SJCRH30 (cell line): ENCODE data around the gene STRADA. TPM values are rescaled to one million over a fixed set of nuclear protein-coding genes. Genes with fewer than 3 reads are reported as not detected.

Source experiments
- DNase-seq, 2 experiments: peaks; one replicate each; pipeline ENCODE4 v3.0.0-alpha.2; 2015 to 2020
- H3K27ac ChIP-seq: fragments of 250-450 bp; sonication (Bioruptor Pico); 2 replicates; pipeline ENCODE4 v1.5.1; 2020; ENCODE audit warnings: mild to moderate bottlenecking, moderate library complexity
- H3K27me3 ChIP-seq: fragments of 250-450 bp; sonication (Bioruptor Pico); 2 replicates; pipeline ENCODE4 v1.5.1; 2020; ENCODE audit warnings: mild to moderate bottlenecking, moderate library complexity
- H3K36me3 ChIP-seq: fragments of 250-450 bp; sonication (Bioruptor Pico); 2 replicates; pipeline ENCODE4 v1.5.1; 2020; ENCODE audit warnings: mild to moderate bottlenecking, moderate library complexity
- H3K4me1 ChIP-seq: fragments of 250-450 bp; sonication (Bioruptor Pico); 2 replicates; pipeline ENCODE4 v1.5.1; 2020; ENCODE audit warnings: mild to moderate bottlenecking, moderate library complexity
- H3K4me3 ChIP-seq: fragments of 250-450 bp; sonication (Bioruptor Pico); 2 replicates; pipeline ENCODE4 v1.5.1; 2020; ENCODE audit warnings: mild to moderate bottlenecking, moderate library complexity
- H3K9me3 ChIP-seq: fragments of 250-450 bp; sonication (Bioruptor Pico); replicated peaks from 2 replicates; pipeline ENCODE4 v1.5.1; 2020; ENCODE audit warnings: mild to moderate bottlenecking, moderate library complexity
- total RNA-seq: library from RNA; depleted of rRNA; stranded (reverse); fragments of >200 nt; shearing (Covaris generic); gene quantifications from 2 replicates; pipeline ENCODE4 v1.2.3, GENCODE V29; 2014; rRNA removed

Gene STRADA
- total RNA-seq, 1 experiment from 2014 or later: 23.2 TPM

GRCh38 chr17:63658366-63658765 lies 83.2 kb downstream of the STRADA start:
- no peak for DNase-seq
- Histone ChIP-seq H3K4me1 (no peaks in the 10 kb centered on the region), H3K27ac (no peak overlapping the region), H3K27me3 (no peaks in the 10 kb centered on the region), H3K9me3 (no peaks in the 10 kb centered on the region), H3K4me3 (no peak overlapping the region), H3K36me3 (peaks cover 2% of the 10 kb centered on the region)

DNA sequence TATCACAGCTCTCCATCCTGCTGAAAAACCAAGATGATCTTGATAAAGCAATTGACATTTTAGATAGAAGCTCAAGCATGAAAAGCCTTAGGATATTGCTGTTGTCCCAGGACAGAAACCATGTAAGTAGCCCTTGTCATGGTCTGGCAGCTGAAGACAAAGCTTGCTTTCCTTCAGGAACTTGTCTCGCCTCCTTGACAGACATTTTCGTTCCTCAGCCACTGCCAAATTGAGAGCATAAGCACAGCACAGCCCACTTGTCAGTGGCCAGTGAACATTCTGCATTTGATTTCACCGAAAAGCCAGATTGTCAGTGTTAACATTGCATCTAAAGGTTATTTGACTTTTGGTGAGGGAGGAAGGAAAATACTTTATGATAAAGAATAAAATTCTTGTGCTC lies 83.8 kb downstream of the STRADA start:
- DNase-seq: no peak
- no peak overlapping the region for H3K4me3 ChIP-seq
- no peaks in the 10 kb centered on the region for H3K27me3 ChIP-seq
- no peaks in the 10 kb centered on the region for H3K9me3 ChIP-seq
- no peaks in the 10 kb centered on the region for H3K4me1 ChIP-seq
- H3K36me3 ChIP-seq: peaks cover 8% of the 10 kb centered on the region
- no peak overlapping the region for H3K27ac ChIP-seq

- DNase-seq: no peak
- Histone ChIP-seq H3K27me3 (no peaks in the 10 kb centered on the region), H3K4me1 (no peaks in the 10 kb centered on the region; the same call in 1 of the 2 replicates), H3K36me3 (peaks cover 10% of the 10 kb centered on the region), H3K9me3 (no peaks in the 10 kb centered on the region), H3K27ac (no peak overlapping the region), H3K4me3 (no peak overlapping the region)
These were observed 88.5 kb downstream of the STRADA start for GRCh38 chr17:63653050-63653449.

Other genes with a start within 250 kb of the STRADA start
- gene KCNH6, start 218.4 kb downstream of the STRADA start, total RNA-seq: not detected in 2 replicates
- gene DCAF7, start 191.3 kb downstream of the STRADA start, total RNA-seq: 53.9 and 55.4 TPM in 2 replicates
- gene TACO1, start 140.9 kb downstream of the STRADA start, total RNA-seq: 18.2 and 20.1 TPM in 2 replicates
- 24.2 and 25.9 TPM in 2 replicates for gene MAP3K3, start 119.4 kb downstream of the STRADA start, total RNA-seq
- gene LIMD2, start 41.7 kb downstream of the STRADA start, total RNA-seq: 23.1 and 23.2 TPM in 2 replicates
- 49.8 and 54.9 TPM in 2 replicates for gene CCDC47, start 31.8 kb upstream of the STRADA start, total RNA-seq
- 64.5 and 78.7 TPM in 2 replicates for gene DDX42, start 32.4 kb upstream of the STRADA start, total RNA-seq
- gene PSMC5, start 85.6 kb upstream of the STRADA start, total RNA-seq: 52.7 and 64.8 TPM in 2 replicates
- 34.9 and 35.1 TPM in 2 replicates for gene FTSJ3, start 85.9 kb upstream of the STRADA start, total RNA-seq
- 35.7 and 38.5 TPM in 2 replicates for gene SMARCD2, start 100.9 kb upstream of the STRADA start, total RNA-seq
- not detected in 2 replicates for gene CSH2, start 131.9 kb upstream of the STRADA start, total RNA-seq
- gene GH2, start 140.1 kb upstream of the STRADA start, total RNA-seq: not detected in 2 replicates
- gene CSH1, start 154.8 kb upstream of the STRADA start, total RNA-seq: not detected in 2 replicates
- gene CSHL1, start 169.5 kb upstream of the STRADA start, total RNA-seq: not detected in 2 replicates
- gene GH1, start 177.0 kb upstream of the STRADA start, total RNA-seq: not detected in 2 replicates
- 0.48 and 1.2 TPM in 2 replicates for gene CD79B, start 190.5 kb upstream of the STRADA start, total RNA-seq
- 12.4 and 14.3 TPM in 2 replicates for gene SCN4A, start 231.1 kb upstream of the STRADA start, total RNA-seq